ENCODE data around the gene MINK1. TPM values are rescaled to one million over a fixed set of nuclear protein-coding genes. Genes with fewer than 3 reads are reported as not detected.

Gene MINK1
- total RNA-seq, 1 donor from 2014 or later = 13.0 TPM

GRCh38 chr17:4843321-4844000 is 10.3 kb downstream of the MINK1 start:
- no peak overlapping the region for H3K27ac ChIP-seq (ENCODE audit: low read depth, low read length)
- peaks cover 3 to 6% (median 5%) of the 10 kb centered on the region in 3 donors for H3K4me1 ChIP-seq (ENCODE audit: control insufficient read depth in 3 of 3, insufficient read depth in 3 of 3, low read length in 3 of 3)
- H3K9ac ChIP-seq (ENCODE audit: low read depth in 1 of 3, low read length in 3 of 3) = no peak overlapping the region
- no peaks in the 10 kb centered on the region for H3K27me3 ChIP-seq (ENCODE audit: control insufficient read depth in 3 of 3, insufficient read depth in 3 of 3, low read length in 3 of 3)
- no peak overlapping the region for H3K4me3 ChIP-seq (ENCODE audit: low read length in 3 of 3)
- peaks cover 0 to under 1% (median 0%) of the 10 kb centered on the region in 3 donors for H3K36me3 ChIP-seq (ENCODE audit: control insufficient read depth in 3 of 3, insufficient read depth in 3 of 3, low read length in 3 of 3)
- H3K9me3 ChIP-seq (ENCODE audit: control insufficient read depth in 3 of 3, low read length in 3 of 3) = no peaks in the 10 kb centered on the region

GRCh38 chr17:4845118-4845517 is 12.0 kb downstream of the MINK1 start:
- H3K27ac ChIP-seq (ENCODE audit: low read depth, low read length) = no peak overlapping the region
- H3K4me3 ChIP-seq (ENCODE audit: low read length in 3 of 3) = no peak overlapping the region

GRCh38 chr17:4846635-4847390 is 13.7 kb downstream of the MINK1 start:
- Histone ChIP-seq H3K27me3 (ENCODE audit: control insufficient read depth in 3 of 3, insufficient read depth in 3 of 3, low read length in 3 of 3) (no peaks in the 10 kb centered on the region), H3K9me3 (ENCODE audit: control insufficient read depth in 3 of 3, low read length in 3 of 3) (no peaks in the 10 kb centered on the region), H3K4me1 (ENCODE audit: control insufficient read depth in 3 of 3, insufficient read depth in 3 of 3, low read length in 3 of 3) (peaks cover 0 to 6% (median 4%) of the 10 kb centered on the region in 3 donors), H3K27ac (ENCODE audit: low read depth, low read length) (no peak overlapping the region), H3K4me3 (ENCODE audit: low read length in 3 of 3) (no peak overlapping the region), H3K36me3 (ENCODE audit: control insufficient read depth in 3 of 3, insufficient read depth in 3 of 3, low read length in 3 of 3) (peaks cover 0 to 2% (median 0%) of the 10 kb centered on the region in 3 donors), H3K9ac (ENCODE audit: low read depth in 1 of 3, low read length in 3 of 3) (no peak overlapping the region)

More at GRCh38 chr17:4845118-4845517, 12.0 kb downstream of the MINK1 start:
- Histone ChIP-seq H3K27me3 (ENCODE audit: control insufficient read depth in 3 of 3, insufficient read depth in 3 of 3, low read length in 3 of 3) (no peaks in the 10 kb centered on the region), H3K9ac (ENCODE audit: low read depth in 1 of 3, low read length in 3 of 3) (no peak overlapping the region), H3K9me3 (ENCODE audit: control insufficient read depth in 3 of 3, low read length in 3 of 3) (no peaks in the 10 kb centered on the region), H3K36me3 (ENCODE audit: control insufficient read depth in 3 of 3, insufficient read depth in 3 of 3, low read length in 3 of 3) (peaks cover 0 to 2% (median 0%) of the 10 kb centered on the region in 3 donors), H3K4me1 (ENCODE audit: control insufficient read depth in 3 of 3, insufficient read depth in 3 of 3, low read length in 3 of 3) (peaks cover 3 to 6% (median 3%) of the 10 kb centered on the region in 3 donors)

- no peak overlapping the region for H3K9ac ChIP-seq (ENCODE audit: low read depth in 1 of 3, low read length in 3 of 3)
- H3K27me3 ChIP-seq (ENCODE audit: control insufficient read depth in 3 of 3, insufficient read depth in 3 of 3, low read length in 3 of 3) = no peaks in the 10 kb centered on the region
- H3K27ac ChIP-seq (ENCODE audit: low read depth, low read length) = no peak overlapping the region
- H3K9me3 ChIP-seq (ENCODE audit: control insufficient read depth in 3 of 3, low read length in 3 of 3) = no peaks in the 10 kb centered on the region
- peaks cover 4 to 6% (median 4%) of the 10 kb centered on the region in 3 donors for H3K4me1 ChIP-seq (ENCODE audit: control insufficient read depth in 3 of 3, insufficient read depth in 3 of 3, low read length in 3 of 3)
- peaks cover 0 to 5% (median 0%) of the 10 kb centered on the region in 3 donors for H3K36me3 ChIP-seq (ENCODE audit: control insufficient read depth in 3 of 3, insufficient read depth in 3 of 3, low read length in 3 of 3)
- no peak overlapping the region for H3K4me3 ChIP-seq (ENCODE audit: low read length in 3 of 3)
Observed at GRCh38 chr17:4849011-4849536, 15.9 kb downstream of the MINK1 start.

- Histone ChIP-seq H3K36me3 (ENCODE audit: control insufficient read depth in 3 of 3, insufficient read depth in 3 of 3, low read length in 3 of 3) (peaks cover 0 to 5% (median 2%) of the 10 kb centered on the region in 3 donors), H3K27me3 (ENCODE audit: control insufficient read depth in 3 of 3, insufficient read depth in 3 of 3, low read length in 3 of 3) (no peaks in the 10 kb centered on the region), H3K4me3 (ENCODE audit: low read length in 3 of 3) (no peak overlapping the region), H3K4me1 (ENCODE audit: control insufficient read depth in 3 of 3, insufficient read depth in 3 of 3, low read length in 3 of 3) (peaks cover 4 to 6% (median 4%) of the 10 kb centered on the region in 3 donors), H3K27ac (ENCODE audit: low read depth, low read length) (no peak overlapping the region), H3K9me3 (ENCODE audit: control insufficient read depth in 3 of 3, low read length in 3 of 3) (no peaks in the 10 kb centered on the region), H3K9ac (ENCODE audit: low read depth in 1 of 3, low read length in 3 of 3) (no peak overlapping the region)
Observed at GRCh38 chr17:4850246-4850645, 17.1 kb downstream of the MINK1 start.

- Histone ChIP-seq H3K27ac (ENCODE audit: low read depth, low read length) (no peak overlapping the region), H3K27me3 (ENCODE audit: control insufficient read depth in 3 of 3, insufficient read depth in 3 of 3, low read length in 3 of 3) (no peaks in the 10 kb centered on the region), H3K4me3 (ENCODE audit: low read length in 3 of 3) (no peak overlapping the region), H3K9me3 (ENCODE audit: control insufficient read depth in 3 of 3, low read length in 3 of 3) (no peaks in the 10 kb centered on the region), H3K9ac (ENCODE audit: low read depth in 1 of 3, low read length in 3 of 3) (no peak overlapping the region), H3K36me3 (ENCODE audit: control insufficient read depth in 3 of 3, insufficient read depth in 3 of 3, low read length in 3 of 3) (peaks cover 0 to 5% (median 2%) of the 10 kb centered on the region in 3 donors), H3K4me1 (ENCODE audit: control insufficient read depth in 3 of 3, insufficient read depth in 3 of 3, low read length in 3 of 3) (peaks cover 1 to 4% (median 4%) of the 10 kb centered on the region in 3 donors)
Observed at GRCh38 chr17:4851084-4851483, 17.9 kb downstream of the MINK1 start.

GRCh38 chr17:4852567-4853207 is 19.5 kb downstream of the MINK1 start:
- Histone ChIP-seq H3K27me3 (ENCODE audit: control insufficient read depth in 3 of 3, insufficient read depth in 3 of 3, low read length in 3 of 3) (no peaks in the 10 kb centered on the region), H3K4me3 (ENCODE audit: low read length in 3 of 3) (no peak overlapping the region), H3K27ac (ENCODE audit: low read depth, low read length) (no peak overlapping the region), H3K9ac (ENCODE audit: low read depth in 1 of 3, low read length in 3 of 3) (no peak overlapping the region), H3K36me3 (ENCODE audit: control insufficient read depth in 3 of 3, insufficient read depth in 3 of 3, low read length in 3 of 3) (peaks cover 0 to 5% (median 2%) of the 10 kb centered on the region in 3 donors), H3K4me1 (ENCODE audit: control insufficient read depth in 3 of 3, insufficient read depth in 3 of 3, low read length in 3 of 3) (peaks cover 6 to 17% (median 10%) of the 10 kb centered on the region in 3 donors), H3K9me3 (ENCODE audit: control insufficient read depth in 3 of 3, low read length in 3 of 3) (no peaks in the 10 kb centered on the region)

GRCh38 chr17:4853208-4853671 is 20.1 kb downstream of the MINK1 start:
- Histone ChIP-seq H3K27me3 (ENCODE audit: control insufficient read depth in 3 of 3, insufficient read depth in 3 of 3, low read length in 3 of 3) (no peaks in the 10 kb centered on the region), H3K9me3 (ENCODE audit: control insufficient read depth in 3 of 3, low read length in 3 of 3) (no peaks in the 10 kb centered on the region), H3K9ac (ENCODE audit: low read depth in 1 of 3, low read length in 3 of 3) (no peak overlapping the region), H3K4me3 (ENCODE audit: low read length in 3 of 3) (no peak overlapping the region), H3K27ac (ENCODE audit: low read depth, low read length) (no peak overlapping the region), H3K36me3 (ENCODE audit: control insufficient read depth in 3 of 3, insufficient read depth in 3 of 3, low read length in 3 of 3) (peaks cover 0 to 5% (median 2%) of the 10 kb centered on the region in 3 donors), H3K4me1 (ENCODE audit: control insufficient read depth in 3 of 3, insufficient read depth in 3 of 3, low read length in 3 of 3) (peaks cover 10 to 21% (median 11%) of the 10 kb centered on the region in 3 donors)

- Histone ChIP-seq H3K36me3 (ENCODE audit: control insufficient read depth in 3 of 3, insufficient read depth in 3 of 3, low read length in 3 of 3) (peaks cover 0 to 4% (median 2%) of the 10 kb centered on the region in 3 donors), H3K9ac (ENCODE audit: low read depth in 1 of 3, low read length in 3 of 3) (no peak overlapping the region), H3K4me3 (ENCODE audit: low read length in 3 of 3) (no peak overlapping the region), H3K9me3 (ENCODE audit: control insufficient read depth in 3 of 3, low read length in 3 of 3) (no peaks in the 10 kb centered on the region), H3K4me1 (ENCODE audit: control insufficient read depth in 3 of 3, insufficient read depth in 3 of 3, low read length in 3 of 3) (peaks cover 16 to 26% (median 17%) of the 10 kb centered on the region in 3 donors), H3K27me3 (ENCODE audit: control insufficient read depth in 3 of 3, insufficient read depth in 3 of 3, low read length in 3 of 3) (no peaks in the 10 kb centered on the region), H3K27ac (ENCODE audit: low read depth, low read length) (no peak overlapping the region)
Observed at GRCh38 chr17:4854111-4854681, 21.1 kb downstream of the MINK1 start.
